Thyroid gland (tissue), 4 donors: ENCODE data around the gene SLC25A27. TPM values are rescaled to one million over a fixed set of nuclear protein-coding genes. Genes with fewer than 3 reads are reported as not detected.

Experiments
- DNase-seq, 2 donors: peaks; one replicate each; pipeline ENCODE4 v3.0.0-alpha.2; 2019
- H3K27ac ChIP-seq, 3 donors: fragments of 200-600 bp; sonication (generic); 1 replicate in 2 of 3; 2 replicates in 1 of 3; pipeline ENCODE4 v1.5.1; 2016 to 2019; ENCODE audit warnings: mild to moderate bottlenecking in 1 of 3, moderate library complexity in 1 of 3
- H3K27me3 ChIP-seq: fragments of 200-600 bp; sonication (generic); one replicate; pipeline ENCODE4 v1.5.1; 2019
- H3K36me3 ChIP-seq, 2 donors: fragments of 200-600 bp; sonication (generic); one replicate each; pipeline ENCODE4 v1.5.1; 2016 to 2019
- H3K4me1 ChIP-seq, 2 donors: fragments of 200-600 bp; sonication (generic); one replicate each; pipeline ENCODE4 v1.5.1; 2017 to 2019
- H3K4me3 ChIP-seq, 3 donors: fragments of 200-600 bp; sonication (generic); replicated peaks in 1 of 3; 1 replicate in 2 of 3; 2 replicates in 1 of 3; pipeline ENCODE4 v1.5.1; 2016; ENCODE audit warnings: mild to moderate bottlenecking in 1 of 3
- H3K9me3 ChIP-seq: fragments of 200-600 bp; sonication (generic); one replicate; pipeline ENCODE4 v1.5.1; 2017
- POLR2A ChIP-seq, 2 donors: fragments of 450-650 bp; IDR thresholded peaks; one replicate each; pipeline ENCODE4 v1.6.1; 2017; ENCODE audit warnings: antibody characterized with exemption in 2 of 2, mild to moderate bottlenecking in 2 of 2, moderate library complexity in 1 of 2
- WGBS, 2 donors: methylation state at CpG; one replicate each; pipeline ENCODE4 v1.1.5; 2017; 5-methylcytosine and 5-hydroxymethylcytosine counted together
- intact Hi-C: fragments of 100-400 bp; cut with DNase I; formaldehyde crosslinking; loops from one replicate; pipeline ENCODE4 v1.15.1; 2023
- total RNA-seq, 4 donors: library from RNA; depleted of rRNA; stranded (reverse); fragments of >200 nt; gene quantifications; one replicate each; pipeline ENCODE4 v1.2.3, GENCODE V29; 2016
- TF ChIP-seq, protein P1 (sequence below), 6 experiments: fragments of 200-600 bp in 3 of 6; fragments of 450-650 bp in 3 of 6; sonication (generic) in 3 of 6; IDR thresholded peaks; one replicate each; pipeline ENCODE4 v1.5.1; 2016 to 2019; ENCODE audit warnings: antibody characterized with exemption in 6 of 6, mild to moderate bottlenecking in 2 of 6, inconsistent platforms in 1 of 6, moderate library complexity in 1 of 6

Gene SLC25A27
- total RNA-seq, 4 donors from 2014 or later = 26.6 to 81.4 (median 46.5) TPM

DNA sequence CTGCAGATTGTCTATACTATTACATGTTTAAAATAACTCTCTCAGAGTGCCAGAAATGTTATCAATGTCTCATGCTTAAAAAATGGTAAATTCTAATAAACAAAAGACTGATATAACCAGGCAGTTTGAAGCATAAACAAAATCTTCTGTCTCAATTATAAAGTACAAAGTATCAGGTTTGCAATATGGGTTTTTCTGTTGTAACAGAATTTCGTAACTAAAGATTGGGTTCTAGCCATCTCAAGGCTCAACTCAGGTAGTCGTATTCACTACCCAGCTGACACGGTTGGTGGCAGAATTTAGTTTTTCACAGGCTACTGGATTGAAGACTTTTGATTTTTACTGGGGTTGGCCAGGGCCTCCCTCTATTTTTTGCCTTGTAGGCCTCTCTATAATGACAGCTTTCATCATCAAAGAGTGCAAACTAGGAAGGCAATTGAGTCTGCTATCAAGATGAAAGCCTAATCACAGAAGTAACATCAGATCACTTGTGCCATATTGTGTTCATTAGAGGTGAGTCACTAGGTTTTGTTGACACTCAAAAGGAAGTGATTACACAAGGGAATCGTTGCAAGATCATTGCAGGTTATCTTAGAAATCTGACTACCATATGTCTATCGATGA, 3.8 kb upstream of the SLC25A27 start:
- no peaks in the 10 kb centered on the region for H3K36me3 ChIP-seq
- intact Hi-C loops = no loop called here
- DNase-seq = no peak

GRCh38 chr6:46651006-46651405, 1.8 kb upstream of the SLC25A27 start:
- H3K4me1 ChIP-seq = peaks cover 0 to 15% of the 10 kb centered on the region in 2 donors
- WGBS, 2 donors = 64 to 66% methylated on average over 1 of the region's 1 CpG
- H3K27ac ChIP-seq = no peak overlapping the region
- intact Hi-C loops = no loop called here
- no peaks in the 10 kb centered on the region for H3K9me3 ChIP-seq
- H3K36me3 ChIP-seq = no peaks in the 10 kb centered on the region
- TF ChIP-seq POLR2A (IDR thresholded peaks at IDR 0.05) = no peak
- TF ChIP-seq, protein P1, sequence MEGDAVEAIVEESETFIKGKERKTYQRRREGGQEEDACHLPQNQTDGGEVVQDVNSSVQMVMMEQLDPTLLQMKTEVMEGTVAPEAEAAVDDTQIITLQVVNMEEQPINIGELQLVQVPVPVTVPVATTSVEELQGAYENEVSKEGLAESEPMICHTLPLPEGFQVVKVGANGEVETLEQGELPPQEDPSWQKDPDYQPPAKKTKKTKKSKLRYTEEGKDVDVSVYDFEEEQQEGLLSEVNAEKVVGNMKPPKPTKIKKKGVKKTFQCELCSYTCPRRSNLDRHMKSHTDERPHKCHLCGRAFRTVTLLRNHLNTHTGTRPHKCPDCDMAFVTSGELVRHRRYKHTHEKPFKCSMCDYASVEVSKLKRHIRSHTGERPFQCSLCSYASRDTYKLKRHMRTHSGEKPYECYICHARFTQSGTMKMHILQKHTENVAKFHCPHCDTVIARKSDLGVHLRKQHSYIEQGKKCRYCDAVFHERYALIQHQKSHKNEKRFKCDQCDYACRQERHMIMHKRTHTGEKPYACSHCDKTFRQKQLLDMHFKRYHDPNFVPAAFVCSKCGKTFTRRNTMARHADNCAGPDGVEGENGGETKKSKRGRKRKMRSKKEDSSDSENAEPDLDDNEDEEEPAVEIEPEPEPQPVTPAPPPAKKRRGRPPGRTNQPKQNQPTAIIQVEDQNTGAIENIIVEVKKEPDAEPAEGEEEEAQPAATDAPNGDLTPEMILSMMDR (IDR thresholded peaks at IDR 0.05) = no peak
- no peak overlapping the region for H3K4me3 ChIP-seq
- no peak for DNase-seq
- H3K27me3 ChIP-seq = no peaks in the 10 kb centered on the region

More for the DNA sequence above, 3.8 kb upstream of the SLC25A27 start:
- Histone ChIP-seq H3K27me3 (no peaks in the 10 kb centered on the region), H3K27ac (no peak overlapping the region), H3K4me1 (peaks cover 0 to 12% of the 10 kb centered on the region in 2 donors), H3K9me3 (no peaks in the 10 kb centered on the region), H3K4me3 (no peak overlapping the region)
- 90 to 91% methylated on average over 5 of the region's 5 CpGs for WGBS, 2 donors
- TF ChIP-seq, protein P1 (IDR thresholded peaks at IDR 0.05) = no peak
- no peak for TF ChIP-seq POLR2A (IDR thresholded peaks at IDR 0.05)

DNA sequence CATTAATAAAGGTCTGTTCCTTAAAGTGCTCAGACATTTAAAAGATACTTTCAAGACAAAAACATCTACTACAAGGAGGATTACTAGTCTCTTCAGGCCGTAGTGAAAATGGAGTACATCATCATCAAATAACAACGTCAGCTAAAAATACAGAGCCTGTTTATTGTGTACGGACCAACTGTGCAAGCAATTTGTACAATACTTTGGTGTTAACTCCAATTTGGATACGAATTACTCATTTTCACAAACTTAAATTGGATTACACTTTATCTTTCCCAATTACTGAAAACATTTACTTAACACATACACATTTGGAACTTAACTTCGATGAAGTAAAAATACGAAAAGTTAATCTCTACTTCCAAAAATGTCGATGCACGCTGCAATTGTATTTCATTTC, 959 bp upstream of the SLC25A27 start:
- no peaks in the 10 kb centered on the region for H3K27me3 ChIP-seq
- 9 to 15% methylated on average over 8 of the region's 8 CpGs for WGBS, 2 donors
- H3K36me3 ChIP-seq = no peaks in the 10 kb centered on the region
- no peak for TF ChIP-seq POLR2A (IDR thresholded peaks at IDR 0.05)
- TF ChIP-seq, protein P1 (IDR thresholded peaks at IDR 0.05) = no peak
- peaks cover 0 to 15% of the 10 kb centered on the region in 2 donors for H3K4me1 ChIP-seq
- H3K9me3 ChIP-seq = no peaks in the 10 kb centered on the region
- DNase-seq = no peak
- H3K27ac ChIP-seq = peak overlapping the region in 1 of 3 donors; percentile 82
- intact Hi-C loops = no loop called here
- peak overlapping the region in 2 of 3 donors; percentile 63 to 85 for H3K4me3 ChIP-seq

GRCh38 chr6:46652232-46652602, 558 bp upstream of the SLC25A27 start:
- intact Hi-C loops = no loop called here
- Histone ChIP-seq H3K36me3 (no peaks in the 10 kb centered on the region), H3K4me1 (peaks cover 0 to 15% of the 10 kb centered on the region in 2 donors), H3K27ac (peak overlapping the region in 2 of 3 donors; percentile 82 to 89), H3K27me3 (no peaks in the 10 kb centered on the region), H3K4me3 (peak overlapping the region; percentile 30 to 85 (median 63)), H3K9me3 (no peaks in the 10 kb centered on the region)
- 2 to 3% methylated on average over 6 of the region's 6 CpGs for WGBS, 2 donors
- no peak for TF ChIP-seq POLR2A (IDR thresholded peaks at IDR 0.05)
- TF ChIP-seq, protein P1 (IDR thresholded peaks at IDR 0.05) = no peak
- DNase-seq = no peak

DNA sequence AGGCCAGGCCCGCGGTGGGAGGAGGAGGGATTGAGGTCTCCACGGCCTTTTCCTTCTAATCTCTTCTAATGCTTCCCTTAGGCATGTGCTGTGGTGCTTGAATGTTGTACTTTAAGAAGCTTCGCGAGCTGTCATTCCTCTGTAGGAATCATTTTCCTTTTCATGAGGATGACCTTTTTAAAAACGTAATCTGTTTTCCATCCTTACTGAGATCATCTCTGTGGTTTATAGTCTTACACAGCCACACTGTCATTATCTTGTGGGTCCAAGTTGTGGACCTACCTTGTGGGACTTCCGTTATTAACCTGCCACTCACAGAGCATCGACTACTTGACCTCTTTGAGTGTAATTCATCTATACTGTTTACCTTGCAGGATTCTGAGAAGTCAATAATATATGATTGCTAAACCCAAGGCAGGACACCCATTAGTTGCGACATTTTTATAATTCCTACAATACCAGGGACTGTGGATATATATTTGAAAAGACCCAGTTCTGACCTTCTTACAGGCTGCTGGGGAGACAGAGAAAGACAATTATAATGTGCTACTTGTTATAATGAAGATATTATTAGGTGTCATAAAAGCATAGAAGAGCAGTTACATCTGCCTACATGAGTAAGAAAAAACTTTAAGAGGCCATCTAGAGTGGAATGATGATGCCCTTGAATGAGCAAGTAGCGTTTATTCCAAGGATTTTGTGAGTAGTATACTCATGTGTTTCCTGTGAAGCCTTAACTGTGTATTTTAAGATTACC, 842 bp downstream of the SLC25A27 start:
- WGBS, 2 donors = 22 to 26% methylated on average over 10 of the region's 10 CpGs
- peak overlapping the region; percentile 73 to 89 (median 82) for H3K27ac ChIP-seq
- TF ChIP-seq POLR2A (IDR thresholded peaks at IDR 0.05) = no peak
- TF ChIP-seq, protein P1 (IDR thresholded peaks at IDR 0.05) = no peak

More for the DNA sequence above, 842 bp downstream of the SLC25A27 start:
- Histone ChIP-seq H3K4me1 (peaks cover 0 to 15% of the 10 kb centered on the region in 2 donors), H3K9me3 (no peaks in the 10 kb centered on the region), H3K27me3 (no peaks in the 10 kb centered on the region), H3K4me3 (peak overlapping the region; percentile 30 to 85 (median 78)), H3K36me3 (peaks cover 0 to 1% of the 10 kb centered on the region in 2 donors)
- no peak for DNase-seq
- intact Hi-C loops = no loop called here
